ENCODE data around the gene CHD9. TPM values are rescaled to one million over a fixed set of nuclear protein-coding genes. Genes with fewer than 3 reads are reported as not detected.

The CHD9 gene
- polyA plus RNA-seq, 3 donors, result 15.8 to 26.1 (median 22.5) TPM

DNA sequence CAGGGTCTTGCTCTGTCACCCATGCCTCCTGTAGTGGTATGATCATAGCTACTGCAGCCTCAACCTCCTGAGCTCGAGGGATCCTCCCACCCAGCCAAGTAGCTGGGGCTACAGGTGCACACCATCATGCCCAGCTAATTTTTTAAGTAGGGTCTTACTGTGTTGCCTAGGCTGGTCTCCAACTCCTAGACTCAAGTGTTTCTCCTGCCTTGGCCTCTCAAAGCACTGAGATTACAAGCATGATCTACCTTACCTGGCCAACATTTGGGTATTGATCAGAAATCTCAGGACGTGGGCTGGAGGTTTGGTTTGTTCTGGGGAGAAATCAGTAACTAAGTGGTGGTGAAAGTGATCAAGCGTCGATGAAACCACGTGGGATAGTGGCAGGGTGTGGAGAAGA lies 4.1 kb downstream of the CHD9 start:
- H3K36me3 Mint-ChIP-seq, result peaks cover 3 to 6% of the 10 kb centered on the region in 2 donors
- TF ChIP-seq, protein P1, sequence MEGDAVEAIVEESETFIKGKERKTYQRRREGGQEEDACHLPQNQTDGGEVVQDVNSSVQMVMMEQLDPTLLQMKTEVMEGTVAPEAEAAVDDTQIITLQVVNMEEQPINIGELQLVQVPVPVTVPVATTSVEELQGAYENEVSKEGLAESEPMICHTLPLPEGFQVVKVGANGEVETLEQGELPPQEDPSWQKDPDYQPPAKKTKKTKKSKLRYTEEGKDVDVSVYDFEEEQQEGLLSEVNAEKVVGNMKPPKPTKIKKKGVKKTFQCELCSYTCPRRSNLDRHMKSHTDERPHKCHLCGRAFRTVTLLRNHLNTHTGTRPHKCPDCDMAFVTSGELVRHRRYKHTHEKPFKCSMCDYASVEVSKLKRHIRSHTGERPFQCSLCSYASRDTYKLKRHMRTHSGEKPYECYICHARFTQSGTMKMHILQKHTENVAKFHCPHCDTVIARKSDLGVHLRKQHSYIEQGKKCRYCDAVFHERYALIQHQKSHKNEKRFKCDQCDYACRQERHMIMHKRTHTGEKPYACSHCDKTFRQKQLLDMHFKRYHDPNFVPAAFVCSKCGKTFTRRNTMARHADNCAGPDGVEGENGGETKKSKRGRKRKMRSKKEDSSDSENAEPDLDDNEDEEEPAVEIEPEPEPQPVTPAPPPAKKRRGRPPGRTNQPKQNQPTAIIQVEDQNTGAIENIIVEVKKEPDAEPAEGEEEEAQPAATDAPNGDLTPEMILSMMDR (IDR thresholded peaks at IDR 0.05), result no peak
- Histone ChIP-seq H3K4me1 (ENCODE audit: control insufficient read depth in 1 of 2, insufficient read depth in 2 of 2, low read length in 2 of 2) (peaks cover 40 to 41% of the 10 kb centered on the region in 2 donors), H4K20me1 (ENCODE audit: insufficient read depth, low read length) (no peaks in the 10 kb centered on the region), H3K4me2 (replicated peaks; ENCODE audit: extremely low read depth, low read length, poor library complexity, severe bottlenecking) (no peak overlapping the region), H3K36me3 (replicated peaks in 1 of 2; ENCODE audit: control insufficient read depth in 1 of 2, insufficient read depth in 2 of 2, low read length in 2 of 2) (no peaks in the 10 kb centered on the region), H3K79me2 (ENCODE audit: insufficient read depth, low read length) (peaks cover 62% of the 10 kb centered on the region), H3K4me3 (replicated peaks in 1 of 3; ENCODE audit: low read depth in 2 of 3, low read length in 3 of 3) (no peak overlapping the region), H3K9me3 (replicated peaks in 1 of 2; ENCODE audit: control insufficient read depth in 1 of 2, insufficient read depth in 1 of 2, low read length in 2 of 2) (no peaks in the 10 kb centered on the region), H3K27me3 (ENCODE audit: control insufficient read depth in 2 of 2, insufficient read depth in 2 of 2, low read length in 2 of 2) (no peaks in the 10 kb centered on the region), H3K9ac (ENCODE audit: insufficient read depth, low read length, poor library complexity, severe bottlenecking) (no peak overlapping the region), H2AFZ (ENCODE audit: insufficient read depth, low read depth, low read length, poor library complexity, severe bottlenecking) (no peak overlapping the region), H3K27ac (ENCODE audit: low read depth in 1 of 2, low read length in 2 of 2) (no peak overlapping the region)
- H3K27me3 Mint-ChIP-seq (ENCODE audit: low read depth in 3 of 3), result no peaks in the 10 kb centered on the region
- H3K4me3 Mint-ChIP-seq, result no peak overlapping the region
- peak overlapping the region in 1 of 7 donors; percentile 76 for H3K27ac Mint-ChIP-seq
- intact Hi-C loops (cut with micrococcal nuclease), result loop anchor here in 1 of 2 donors (5.0 kb wide), 3 partner anchors 33 to 163 kb away; no protein-coding TSS in a partner anchor
- 86% methylated on average over 4 of the region's 5 CpGs for WGBS (ENCODE audit: insufficient coverage)
- no peak for DNase-seq
- H3K4me1 Mint-ChIP-seq, result peaks cover 47% of the 10 kb centered on the region
- H3K9me3 Mint-ChIP-seq, result no peaks in the 10 kb centered on the region

DNA sequence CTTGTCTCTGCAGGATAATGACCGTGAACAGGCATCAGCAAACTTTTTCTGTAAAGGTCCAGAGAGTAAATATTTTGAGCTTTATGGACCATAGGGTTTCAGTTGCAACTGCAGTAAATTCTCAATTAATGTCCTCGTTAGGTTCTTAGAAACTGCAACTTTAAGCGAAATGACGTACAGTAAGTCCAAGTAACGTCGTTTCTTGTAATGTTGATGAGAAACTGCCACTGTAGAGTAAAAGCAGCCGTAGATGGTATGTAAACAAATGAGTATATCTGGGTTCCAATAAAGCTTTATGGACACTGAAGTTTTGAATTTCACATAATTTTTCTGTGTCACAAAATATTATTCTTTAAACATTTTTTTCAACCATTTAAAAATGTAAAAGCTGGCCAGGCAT lies 4.9 kb downstream of the CHD9 start:
- Histone ChIP-seq H4K20me1 (ENCODE audit: insufficient read depth, low read length) (no peaks in the 10 kb centered on the region), H3K36me3 (replicated peaks in 1 of 2; ENCODE audit: control insufficient read depth in 1 of 2, insufficient read depth in 2 of 2, low read length in 2 of 2) (no peaks in the 10 kb centered on the region), H3K79me2 (ENCODE audit: insufficient read depth, low read length) (peaks cover 65% of the 10 kb centered on the region), H2AFZ (ENCODE audit: insufficient read depth, low read depth, low read length, poor library complexity, severe bottlenecking) (no peak overlapping the region), H3K27ac (ENCODE audit: low read depth in 1 of 2, low read length in 2 of 2) (no peak overlapping the region), H3K4me1 (ENCODE audit: control insufficient read depth in 1 of 2, insufficient read depth in 2 of 2, low read length in 2 of 2) (peaks cover 38% of the 10 kb centered on the region in 2 donors), H3K4me3 (replicated peaks in 1 of 3; ENCODE audit: low read depth in 2 of 3, low read length in 3 of 3) (no peak overlapping the region), H3K9me3 (replicated peaks in 1 of 2; ENCODE audit: control insufficient read depth in 1 of 2, insufficient read depth in 1 of 2, low read length in 2 of 2) (no peaks in the 10 kb centered on the region), H3K27me3 (ENCODE audit: control insufficient read depth in 2 of 2, insufficient read depth in 2 of 2, low read length in 2 of 2) (no peaks in the 10 kb centered on the region), H3K9ac (ENCODE audit: insufficient read depth, low read length, poor library complexity, severe bottlenecking) (no peak overlapping the region), H3K4me2 (replicated peaks; ENCODE audit: extremely low read depth, low read length, poor library complexity, severe bottlenecking) (no peak overlapping the region)
- Mint-ChIP-seq H3K4me3 (no peak overlapping the region), H3K27ac (no peak overlapping the region), H3K4me1 (peaks cover 51% of the 10 kb centered on the region), H3K36me3 (peaks cover 3 to 6% of the 10 kb centered on the region in 2 donors), H3K9me3 (no peaks in the 10 kb centered on the region), H3K27me3 (ENCODE audit: low read depth in 3 of 3) (no peaks in the 10 kb centered on the region)
- TF ChIP-seq, protein P1 (IDR thresholded peaks at IDR 0.05), result no peak
- intact Hi-C loops (cut with micrococcal nuclease), result loop anchor here (5.0 to 10.0 kb wide), 4 partner anchors 33 to 163 kb away; no protein-coding TSS in a partner anchor
- 97% methylated on average over 6 of the region's 7 CpGs for WGBS (ENCODE audit: insufficient coverage)
- no peak for DNase-seq
